GM04504 (cell line): ENCODE results near the gene CAPN2.
"Not testable (repeated sequence)": the region's sequence is repeated elsewhere in the genome, so short reads cannot be mapped to it uniquely, and the experiment has no call there.

Source experiments
- DNase-seq: peaks from one replicate; pipeline ENCODE4 v3.0.0-alpha.2; 2012; ENCODE audit warnings: low read depth

Gene CAPN2

DNA sequence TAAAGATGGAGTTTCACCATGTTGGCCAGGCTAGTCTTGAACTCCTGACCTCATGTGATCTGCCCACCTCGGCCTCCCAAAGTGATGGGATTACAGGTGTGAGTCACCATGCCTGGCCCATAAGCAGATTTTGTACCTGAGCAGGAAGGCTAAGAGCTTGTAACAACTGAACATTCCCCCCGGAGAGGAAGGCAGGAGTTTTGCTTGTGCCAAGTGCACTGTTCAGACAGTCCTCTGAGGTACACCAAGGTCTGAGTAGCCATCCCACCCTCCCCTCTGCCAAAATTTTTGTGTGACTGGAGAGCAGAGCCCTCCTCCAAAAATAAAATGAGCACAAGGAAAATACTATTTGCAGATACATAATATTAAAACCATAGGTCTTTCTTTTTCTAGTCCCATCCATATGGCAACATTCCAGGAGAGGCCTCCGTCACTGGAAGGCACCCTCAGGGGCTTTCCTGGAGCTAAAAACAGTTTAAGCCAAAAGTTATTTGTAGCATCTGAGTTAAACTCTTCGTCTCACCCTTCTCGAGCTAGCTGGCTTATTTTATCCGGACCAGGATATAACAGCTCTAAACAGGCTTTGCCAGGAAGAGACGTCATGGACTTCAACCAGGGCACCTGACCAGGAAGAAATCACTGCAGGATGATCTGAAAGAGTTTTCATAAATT, 27.2 kb downstream of the CAPN2 start:
- DNase-seq = no peak

DNA sequence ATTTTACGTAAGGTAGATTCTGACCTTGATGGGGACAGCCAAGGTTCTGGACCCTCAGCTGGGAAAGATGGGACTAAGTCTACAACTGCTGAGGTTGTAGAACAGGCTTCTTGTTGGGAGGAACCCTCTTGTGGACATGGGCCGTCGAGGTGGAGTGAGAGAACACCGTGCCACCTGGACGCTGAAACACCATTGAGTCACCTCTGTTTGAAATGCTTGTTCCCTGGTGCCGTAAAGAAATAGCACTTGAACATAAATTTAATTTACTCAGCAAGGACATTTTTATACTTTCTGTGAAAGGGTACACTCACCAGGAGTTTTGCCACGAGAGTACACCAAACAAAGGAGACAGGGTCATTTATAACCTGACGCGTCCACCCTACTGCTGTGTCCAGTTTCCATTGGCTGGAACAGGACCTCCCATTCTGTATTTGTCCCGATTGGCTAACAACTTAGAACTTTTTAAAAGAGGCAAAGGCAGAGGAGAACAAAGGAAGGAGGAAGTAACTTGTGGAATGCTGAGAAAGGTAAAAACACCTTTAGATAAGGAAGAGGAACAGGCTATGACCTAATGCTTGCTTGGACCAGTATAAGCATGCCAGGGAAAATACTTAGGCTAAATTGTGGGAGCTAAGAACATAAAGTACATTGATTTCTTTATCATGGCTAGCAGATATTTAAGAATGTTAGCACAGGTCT, 27.8 kb downstream of the CAPN2 start:
- DNase-seq = not testable (repeated sequence)

DNA sequence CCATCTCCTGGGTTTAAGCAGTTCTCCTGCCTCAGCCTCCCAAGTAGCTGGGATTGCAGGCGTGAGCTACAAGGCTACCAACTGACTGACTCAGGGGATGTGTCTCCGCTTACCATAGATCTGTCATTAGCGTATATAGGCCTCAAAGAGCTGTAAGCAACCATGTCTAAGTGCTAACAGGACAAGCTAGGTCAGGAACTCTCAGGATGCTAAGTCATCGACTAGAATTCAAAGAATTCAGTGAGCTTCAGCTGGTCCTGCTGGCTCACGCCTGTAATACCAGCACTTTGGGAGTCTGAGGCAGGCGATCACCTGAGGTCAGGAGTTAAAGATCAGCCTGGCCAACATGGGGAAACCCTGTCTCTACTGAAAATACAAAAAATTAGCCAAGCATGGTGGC, 29.5 kb downstream of the CAPN2 start:
- no peak for DNase-seq

DNA sequence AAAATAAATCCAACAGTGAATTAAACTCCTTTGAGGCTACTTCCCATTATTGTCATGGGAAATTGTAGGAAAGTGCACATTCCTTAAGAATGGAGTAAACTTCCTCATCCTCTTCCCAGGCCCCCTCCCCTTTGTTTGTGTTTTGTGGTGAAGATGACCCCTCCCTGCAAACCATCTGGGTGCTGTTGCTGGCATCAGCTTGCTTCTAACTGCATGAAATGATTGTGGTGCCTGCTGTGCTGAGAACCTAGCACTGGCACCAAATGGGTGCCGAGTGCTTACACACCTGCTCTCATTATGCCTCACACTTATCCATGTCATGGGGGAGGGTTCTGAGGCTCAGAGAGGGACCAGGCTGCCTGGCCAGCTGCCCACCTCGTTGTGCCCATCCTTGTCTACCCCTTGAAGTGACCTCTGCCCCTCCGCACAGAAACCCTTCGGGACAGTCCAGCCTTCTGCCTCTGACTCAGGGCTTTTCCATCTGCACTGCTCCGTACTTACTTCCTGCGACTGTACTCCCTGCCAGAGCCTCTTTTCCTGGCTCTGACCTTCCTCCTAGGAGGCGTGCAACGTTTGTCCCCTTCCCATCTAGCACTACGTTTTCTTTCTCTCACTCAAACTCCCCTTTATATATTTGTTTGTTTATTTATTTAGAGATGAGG, 30.6 kb downstream of the CAPN2 start:
- DNase-seq = no peak

DNA sequence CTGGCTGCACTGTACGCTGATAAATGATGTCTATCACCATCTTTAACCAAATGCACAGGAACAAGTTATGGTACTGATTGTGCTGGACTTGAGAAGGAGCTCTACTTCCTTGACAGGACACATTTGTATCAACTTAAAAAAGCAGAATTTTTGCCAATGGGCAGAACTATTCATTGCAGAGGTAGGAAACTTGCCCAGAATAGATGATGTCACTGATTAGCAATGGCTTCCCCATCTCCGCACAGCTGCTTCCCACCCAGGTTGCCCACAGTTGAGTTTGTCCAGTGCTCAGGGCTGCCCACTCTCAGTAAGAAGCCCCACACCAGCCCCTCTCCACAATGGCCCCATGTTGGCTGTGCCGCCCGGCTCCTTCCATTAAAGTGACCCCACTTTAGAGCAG, 33.4 kb downstream of the CAPN2 start:
- no peak for DNase-seq

DNA sequence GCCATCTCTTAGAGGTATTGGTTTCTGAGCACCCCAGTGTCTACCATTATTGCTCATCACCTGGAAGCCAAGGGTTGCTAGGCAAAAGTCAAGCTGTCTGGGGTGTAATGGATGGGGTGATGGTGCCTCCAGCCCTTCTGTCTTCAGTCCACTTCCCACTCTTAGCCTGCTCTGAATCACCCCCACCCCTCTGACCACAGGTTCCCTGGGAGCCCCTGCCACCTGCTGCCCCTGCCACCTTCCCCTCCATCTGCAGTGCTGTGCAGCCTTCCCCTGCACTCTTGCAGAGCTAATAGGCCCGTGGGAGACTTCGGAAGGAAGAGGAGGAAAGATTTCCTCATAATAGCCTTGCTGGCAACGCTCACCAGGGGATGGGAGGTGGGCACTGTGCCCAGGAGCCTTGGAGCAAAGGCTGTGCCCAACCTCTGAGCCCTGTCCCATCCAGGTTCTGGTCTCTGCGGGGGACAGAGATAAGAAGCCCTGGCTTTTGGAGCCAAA, 35.5 kb downstream of the CAPN2 start:
- DNase-seq = no peak

DNA sequence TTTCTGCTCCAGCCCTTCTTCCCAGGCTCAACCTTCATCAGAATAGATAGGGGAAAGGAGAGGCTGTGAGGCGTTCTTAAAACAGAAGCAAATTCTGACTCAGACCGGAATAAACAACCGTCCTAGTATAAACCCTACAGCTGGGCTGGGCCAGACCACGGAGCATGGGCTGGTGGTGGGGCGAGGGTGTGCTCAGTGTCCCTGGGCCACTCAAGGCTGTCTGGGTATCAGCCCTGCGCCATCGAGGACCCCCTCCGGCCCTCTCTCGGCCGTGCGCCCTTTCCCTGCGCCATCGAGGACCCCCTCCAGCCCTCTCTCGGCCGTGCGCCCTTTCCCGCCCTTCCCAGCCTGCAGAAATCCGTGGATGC, 36.0 kb downstream of the CAPN2 start:
- no peak for DNase-seq

DNA sequence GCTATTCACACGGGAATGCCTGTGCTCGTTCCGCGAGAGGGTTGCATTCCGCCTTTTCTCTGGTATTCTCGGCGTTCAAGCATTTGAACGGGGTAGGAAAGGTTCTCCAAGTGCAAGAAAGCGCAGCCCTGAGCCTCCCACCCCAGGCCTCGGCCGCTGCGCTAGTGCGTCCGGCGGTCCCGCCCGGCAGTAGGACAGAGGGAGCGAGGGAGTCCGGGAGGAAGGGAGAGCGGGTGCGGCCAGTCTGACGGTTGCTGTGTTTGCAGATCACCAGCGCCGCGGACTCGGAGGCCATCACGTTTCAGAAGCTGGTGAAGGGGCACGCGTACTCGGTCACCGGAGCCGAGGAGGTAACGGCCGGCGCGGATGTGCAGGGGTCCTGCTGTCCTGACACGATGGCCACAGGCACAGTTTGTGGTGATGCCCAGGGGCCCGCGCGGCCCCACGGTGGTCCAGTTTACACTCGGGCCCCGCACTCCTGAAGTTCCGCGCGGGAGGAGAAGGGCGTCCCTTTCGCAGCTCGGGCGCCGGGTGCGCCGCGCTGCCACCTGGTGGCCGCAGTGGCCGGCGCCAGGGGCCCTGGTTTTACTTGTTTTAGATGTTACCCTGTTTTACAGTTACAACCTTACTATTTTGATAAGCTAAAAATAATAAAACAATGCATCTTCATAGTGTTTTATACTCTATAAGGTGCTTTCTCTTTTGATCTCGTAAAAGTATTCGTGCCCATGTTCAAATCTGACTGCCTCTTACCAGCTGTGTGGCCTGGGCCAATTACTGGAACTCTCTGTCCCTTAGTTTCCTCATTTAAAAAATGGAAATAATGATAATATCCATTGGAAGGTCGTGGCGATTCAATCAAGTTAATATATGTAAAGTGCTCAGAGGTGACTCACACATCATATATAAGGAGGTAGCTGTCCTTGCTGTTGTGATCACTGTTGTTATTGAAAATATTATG, 36.7 kb downstream of the CAPN2 start:
- DNase-seq = no peak

DNA sequence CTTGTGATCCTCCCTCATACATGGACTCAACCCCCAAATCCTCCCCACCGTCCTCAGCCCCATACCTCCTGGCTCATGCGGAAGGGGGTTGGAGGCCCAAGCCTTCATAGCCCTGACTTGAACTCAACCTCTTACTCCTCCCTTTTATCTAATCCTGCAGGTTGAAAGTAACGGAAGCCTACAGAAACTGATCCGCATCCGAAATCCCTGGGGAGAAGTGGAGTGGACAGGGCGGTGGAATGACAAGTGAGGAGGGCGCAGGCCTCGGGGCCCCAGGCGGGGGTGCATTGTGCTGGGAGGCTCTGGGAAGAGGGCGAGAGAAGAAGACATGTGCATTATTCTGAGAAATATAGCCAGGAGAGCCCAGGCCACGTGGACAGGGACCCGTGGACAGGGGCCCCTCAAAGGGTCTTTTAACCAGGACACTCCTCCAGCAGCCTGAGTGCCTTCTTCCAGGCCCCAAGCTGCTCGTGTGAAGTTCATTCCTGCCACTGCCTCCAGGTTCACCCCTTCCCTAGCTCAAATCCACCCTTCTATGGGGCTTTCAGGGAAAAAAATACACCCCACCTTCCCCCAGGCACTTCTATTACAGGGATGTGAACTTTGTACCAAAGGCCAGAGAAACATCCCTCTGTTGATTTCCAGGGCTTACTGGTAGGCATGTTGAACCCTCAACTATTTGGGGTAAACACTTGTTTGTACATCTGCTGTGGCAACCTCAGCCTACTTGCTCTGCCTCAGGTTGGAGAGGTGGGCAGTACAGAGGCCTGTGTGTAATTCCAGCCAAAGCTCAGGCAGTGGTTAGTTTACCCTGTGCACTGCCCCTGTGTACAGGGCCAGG, 38.6 kb downstream of the CAPN2 start:
- no peak for DNase-seq

DNA sequence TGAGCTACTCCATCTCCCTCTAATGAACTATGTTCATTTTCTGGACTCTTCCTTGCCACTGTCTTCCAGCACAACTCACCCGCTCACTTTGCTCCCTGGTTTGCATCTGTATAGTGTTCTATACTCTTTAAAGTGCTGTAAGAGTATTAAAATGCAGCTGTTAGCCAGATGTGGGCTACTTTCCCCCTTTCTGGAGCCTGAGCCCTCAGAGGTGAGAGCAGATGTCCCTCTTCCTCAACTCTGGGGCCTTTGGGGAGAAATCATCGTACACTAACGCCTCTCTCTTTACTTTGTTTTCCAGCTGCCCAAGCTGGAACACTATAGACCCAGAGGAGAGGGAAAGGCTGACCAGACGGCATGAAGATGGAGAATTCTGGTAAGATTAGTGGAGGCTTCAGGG, 39.4 kb downstream of the CAPN2 start:
- no peak for DNase-seq

DNA sequence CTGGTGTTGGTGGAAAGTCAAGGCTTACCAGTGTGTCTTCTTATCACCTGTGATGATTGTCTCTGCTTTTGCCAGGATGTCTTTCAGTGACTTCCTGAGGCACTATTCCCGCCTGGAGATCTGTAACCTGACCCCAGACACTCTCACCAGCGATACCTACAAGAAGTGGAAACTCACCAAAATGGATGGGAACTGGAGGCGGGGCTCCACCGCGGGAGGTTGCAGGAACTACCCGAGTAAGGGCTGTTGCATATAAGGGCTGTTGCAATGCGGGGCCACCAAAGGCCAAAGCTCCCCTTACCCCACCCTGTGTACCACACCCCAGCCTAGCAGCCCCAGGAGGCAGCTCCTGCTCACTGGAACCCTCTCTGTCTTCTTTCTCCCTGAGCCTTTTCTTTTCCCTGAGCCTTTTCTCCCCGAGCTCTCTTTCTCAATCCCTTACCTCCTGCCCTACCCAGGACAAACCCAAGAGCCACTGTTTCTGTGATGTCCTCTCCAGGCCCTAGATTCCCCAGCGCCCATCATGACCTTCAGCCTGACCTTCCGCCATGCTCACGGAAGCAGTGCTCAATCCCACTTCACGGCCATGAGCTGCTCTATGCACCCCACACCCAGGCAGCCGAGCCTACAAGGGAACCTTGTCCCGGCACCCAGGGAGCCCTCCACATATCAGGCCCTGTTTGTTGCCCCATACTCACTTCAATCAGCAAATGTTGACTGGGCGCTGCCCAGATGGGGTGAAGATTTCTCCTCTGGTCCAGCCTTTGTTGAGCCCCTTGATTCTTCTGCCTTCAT, 40.6 kb downstream of the CAPN2 start:
- DNase-seq = no peak

DNA sequence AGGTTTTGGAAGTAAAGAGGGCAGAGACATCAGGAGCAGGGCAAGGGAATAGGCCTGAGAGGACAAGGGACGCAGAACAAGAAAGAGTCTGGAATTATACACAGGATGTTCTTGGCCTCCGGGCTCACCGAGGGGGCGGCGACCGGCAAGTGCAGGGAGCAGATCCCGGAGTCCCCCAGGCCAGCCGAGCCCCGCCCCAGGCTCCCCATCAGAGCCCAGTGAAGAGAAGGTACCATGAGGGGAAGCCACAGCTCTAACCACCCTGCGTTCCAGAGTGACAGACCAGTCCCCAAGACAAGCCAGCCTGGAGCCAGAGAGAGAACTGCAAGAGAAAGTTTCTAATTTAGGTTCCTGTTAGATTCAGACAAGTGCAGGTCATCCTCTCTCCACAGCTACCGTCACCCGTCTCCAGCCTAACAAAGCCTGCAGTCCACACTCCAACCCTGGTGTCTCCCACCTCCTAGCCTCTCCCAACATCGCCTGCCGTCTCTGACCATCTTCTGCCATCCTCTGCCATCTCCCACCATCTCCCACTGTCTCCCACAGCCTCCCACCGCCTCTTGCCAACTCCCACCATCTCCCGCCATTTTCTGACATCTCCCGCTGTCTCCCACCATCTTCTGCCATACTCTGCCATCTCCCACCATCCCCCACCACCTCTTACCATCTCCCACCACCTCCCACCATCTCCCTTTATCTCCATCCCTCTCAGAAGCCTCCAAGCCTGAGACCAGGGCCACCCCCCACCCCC, 42.5 kb downstream of the CAPN2 start:
- no peak for DNase-seq

DNA sequence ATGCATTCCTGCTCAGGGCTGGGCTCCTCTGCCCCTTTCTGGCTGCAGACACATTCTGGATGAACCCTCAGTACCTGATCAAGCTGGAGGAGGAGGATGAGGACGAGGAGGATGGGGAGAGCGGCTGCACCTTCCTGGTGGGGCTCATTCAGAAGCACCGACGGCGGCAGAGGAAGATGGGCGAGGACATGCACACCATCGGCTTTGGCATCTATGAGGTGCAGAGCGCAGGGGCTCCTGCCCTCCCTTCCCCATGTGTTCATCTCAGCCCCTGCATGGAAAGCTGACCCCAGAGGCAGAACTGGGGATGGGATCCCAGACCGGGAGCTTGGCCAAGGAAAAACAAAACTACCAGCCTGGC, 43.1 kb downstream of the CAPN2 start:
- DNase-seq = no peak

DNA sequence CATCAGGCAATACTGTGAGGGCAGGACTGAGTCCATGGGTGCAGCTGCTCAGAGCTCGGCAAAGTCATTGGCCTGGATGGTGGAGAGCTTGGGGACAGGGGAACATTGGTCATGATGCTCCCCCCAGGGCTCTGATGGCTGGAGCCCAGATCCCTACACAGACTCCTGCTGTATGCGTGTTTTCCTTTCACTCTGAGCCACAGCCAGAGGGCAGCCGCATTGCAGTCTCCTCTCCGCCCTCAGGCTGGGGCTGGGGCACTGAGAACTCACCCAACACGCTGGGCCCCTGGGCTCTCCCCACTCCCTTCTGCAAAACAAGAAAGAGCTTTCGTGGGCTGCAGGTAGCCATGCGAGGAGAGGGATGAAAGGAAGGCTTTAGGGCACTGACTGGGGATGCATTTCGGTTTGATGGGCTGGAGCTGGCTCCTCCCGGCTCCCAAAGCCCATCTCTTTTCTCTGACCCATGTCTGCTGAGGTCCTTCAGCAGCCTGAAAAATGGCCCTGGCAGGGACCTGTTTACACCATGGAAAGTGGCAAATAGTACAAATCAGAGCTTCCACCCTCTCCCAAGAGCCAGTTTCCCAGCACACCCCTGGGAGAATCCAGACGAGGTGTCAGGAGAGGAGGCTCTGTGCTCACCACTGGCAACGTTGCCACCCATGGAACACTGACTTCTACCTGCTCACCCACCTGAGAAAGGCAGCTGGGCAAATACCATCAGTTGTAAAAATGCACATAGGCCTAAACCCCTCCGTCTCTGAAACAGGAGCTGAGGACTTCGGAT, 43.8 kb downstream of the CAPN2 start:
- no peak for DNase-seq

DNA sequence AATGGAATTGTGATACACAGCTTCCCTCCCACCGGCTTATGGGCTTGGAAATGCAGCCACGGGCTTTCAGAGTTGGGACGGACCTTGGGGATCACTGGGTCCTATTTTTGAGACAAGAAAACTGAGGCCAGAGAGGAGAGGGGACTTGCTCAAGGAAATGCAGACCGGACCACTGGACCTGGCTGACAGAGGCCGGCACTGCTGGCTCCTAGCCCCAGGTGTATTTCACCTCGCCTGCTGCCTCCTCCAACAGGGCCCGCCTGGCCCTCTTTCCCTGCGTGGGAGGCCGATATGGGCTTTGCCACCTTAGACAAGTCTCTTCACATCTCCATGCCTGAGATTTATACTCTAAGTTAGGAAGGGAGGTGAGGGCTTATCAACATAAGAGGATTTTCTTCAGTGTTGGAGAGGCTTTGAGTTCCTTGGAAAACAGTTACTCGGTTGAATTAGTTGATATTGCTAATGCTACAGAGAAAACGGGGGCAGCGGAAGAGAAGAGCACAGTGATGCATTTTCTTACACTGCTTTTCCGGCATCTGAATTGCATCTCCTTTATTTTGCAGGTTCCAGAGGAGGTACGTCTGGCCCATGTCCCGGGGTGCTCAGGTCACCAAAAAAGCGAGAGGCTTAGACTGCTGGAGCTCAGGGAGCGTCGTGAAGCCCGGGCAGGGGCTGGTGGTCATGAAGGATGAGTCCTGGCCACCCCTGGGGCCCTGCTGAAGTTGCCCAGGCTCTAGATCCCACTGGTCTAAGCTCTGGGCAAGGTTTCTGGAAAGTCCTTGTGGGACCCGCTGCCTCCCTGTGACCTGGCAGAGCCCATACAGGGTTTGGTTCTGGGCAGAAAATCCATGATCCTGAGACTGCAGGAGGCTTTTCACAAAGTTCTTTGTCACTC, 44.7 kb downstream of the CAPN2 start:
- DNase-seq = no peak

DNA sequence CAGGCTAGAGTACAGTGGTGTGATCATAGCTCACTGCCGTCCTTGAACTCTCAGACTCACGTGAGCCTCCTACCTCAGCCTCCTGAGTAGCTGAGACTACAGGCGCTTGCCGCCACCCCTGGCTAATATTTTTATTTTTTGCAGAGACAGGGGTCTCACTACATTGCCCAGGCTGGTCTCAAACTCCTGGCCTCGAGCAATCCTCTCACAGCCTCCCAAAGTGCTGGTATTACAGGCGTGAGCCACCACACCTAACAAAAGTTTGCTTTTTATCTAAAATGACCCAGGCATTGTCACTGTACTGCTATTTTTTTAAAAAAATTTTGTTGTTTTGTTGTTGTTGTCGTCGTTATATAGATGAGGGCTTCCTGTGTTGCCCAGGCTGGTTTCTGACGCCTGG, 46.4 kb downstream of the CAPN2 start:
- DNase-seq = no peak

DNA sequence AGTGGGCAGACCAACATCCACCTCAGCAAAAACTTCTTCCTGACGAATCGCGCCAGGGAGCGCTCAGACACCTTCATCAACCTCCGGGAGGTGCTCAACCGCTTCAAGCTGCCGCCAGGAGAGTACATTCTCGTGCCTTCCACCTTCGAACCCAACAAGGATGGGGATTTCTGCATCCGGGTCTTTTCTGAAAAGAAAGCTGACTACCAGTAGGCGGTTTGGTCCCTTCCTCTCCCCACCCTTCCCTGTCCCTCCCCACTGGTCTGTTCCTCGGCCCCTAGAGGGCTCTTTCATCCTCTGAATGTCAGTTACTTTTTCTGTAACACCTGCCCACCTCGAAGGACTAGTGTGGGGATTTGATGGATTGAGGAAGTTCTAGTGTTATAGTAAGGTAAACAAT, 46.9 kb downstream of the CAPN2 start:
- no peak for DNase-seq

DNA sequence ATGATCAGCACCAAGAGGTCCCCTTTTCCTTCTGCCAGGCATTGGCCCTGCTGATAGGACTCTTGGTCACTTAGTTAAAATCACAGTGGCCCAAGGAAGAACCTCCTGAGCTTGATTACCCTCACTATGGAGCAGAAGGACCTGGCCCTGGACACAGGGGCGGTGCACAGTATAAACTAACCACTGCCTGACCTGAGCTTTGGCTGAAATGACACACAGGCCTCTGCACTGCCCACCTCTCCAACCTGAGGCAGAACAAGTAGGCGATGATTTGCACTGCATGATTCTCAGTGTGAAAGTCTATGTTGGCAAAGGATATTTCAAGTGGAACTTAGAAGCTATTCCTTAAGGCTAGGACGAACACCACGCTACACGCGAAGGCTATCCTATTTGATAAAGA, 48.5 kb downstream of the CAPN2 start:
- DNase-seq = no peak
